ENCODE data around the gene REST.

DNA sequence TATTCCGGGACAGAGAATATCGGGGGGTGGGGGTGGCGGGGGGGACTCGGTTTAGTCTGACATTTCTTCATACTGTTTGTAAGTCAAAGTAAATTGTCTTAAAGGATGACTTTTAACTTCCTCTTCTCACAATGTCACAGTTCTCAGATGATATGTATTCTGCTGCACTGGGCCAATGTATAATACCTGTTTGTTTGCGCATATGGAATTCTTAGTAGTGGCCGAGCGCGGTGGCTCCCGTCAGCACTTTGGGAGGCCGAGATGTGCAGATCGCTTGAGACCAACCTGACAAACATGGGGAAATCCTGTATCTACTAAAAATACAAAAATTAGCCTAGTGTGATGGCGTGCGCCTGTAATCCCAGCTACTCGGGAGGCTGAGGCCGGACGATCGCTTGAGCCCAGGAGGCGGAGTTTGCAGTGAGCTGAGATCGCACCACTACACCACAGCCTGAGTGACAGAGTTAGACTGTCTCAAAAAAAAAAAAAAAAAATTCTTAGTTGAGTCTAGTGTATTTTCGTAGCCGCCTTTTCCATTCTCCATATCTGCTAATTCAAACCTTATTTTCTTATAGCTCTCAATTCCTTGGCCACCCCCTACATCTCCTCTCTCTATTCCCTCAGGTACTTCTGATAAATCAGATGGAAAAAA lies 71.8 kb downstream of the REST start:
- TF ChIP-seq, protein P1, sequence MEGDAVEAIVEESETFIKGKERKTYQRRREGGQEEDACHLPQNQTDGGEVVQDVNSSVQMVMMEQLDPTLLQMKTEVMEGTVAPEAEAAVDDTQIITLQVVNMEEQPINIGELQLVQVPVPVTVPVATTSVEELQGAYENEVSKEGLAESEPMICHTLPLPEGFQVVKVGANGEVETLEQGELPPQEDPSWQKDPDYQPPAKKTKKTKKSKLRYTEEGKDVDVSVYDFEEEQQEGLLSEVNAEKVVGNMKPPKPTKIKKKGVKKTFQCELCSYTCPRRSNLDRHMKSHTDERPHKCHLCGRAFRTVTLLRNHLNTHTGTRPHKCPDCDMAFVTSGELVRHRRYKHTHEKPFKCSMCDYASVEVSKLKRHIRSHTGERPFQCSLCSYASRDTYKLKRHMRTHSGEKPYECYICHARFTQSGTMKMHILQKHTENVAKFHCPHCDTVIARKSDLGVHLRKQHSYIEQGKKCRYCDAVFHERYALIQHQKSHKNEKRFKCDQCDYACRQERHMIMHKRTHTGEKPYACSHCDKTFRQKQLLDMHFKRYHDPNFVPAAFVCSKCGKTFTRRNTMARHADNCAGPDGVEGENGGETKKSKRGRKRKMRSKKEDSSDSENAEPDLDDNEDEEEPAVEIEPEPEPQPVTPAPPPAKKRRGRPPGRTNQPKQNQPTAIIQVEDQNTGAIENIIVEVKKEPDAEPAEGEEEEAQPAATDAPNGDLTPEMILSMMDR (IDR thresholded peaks at IDR 0.05): no peak
- no peak for TF ChIP-seq POLR2AphosphoS5 (IDR thresholded peaks at IDR 0.05)
- TF ChIP-seq POLR2A (IDR thresholded peaks at IDR 0.05): no peak
